Effector CD4-positive, alpha-beta T cell (primary cell): ENCODE data around the gene CRYGB.
"Not testable (repeated sequence)": the region's sequence is repeated elsewhere in the genome, so short reads cannot be mapped to it uniquely, and the experiment has no call there.

Source experiments
- DNase-seq: peaks from one replicate; pipeline ENCODE4 v3.0.0-alpha.2; 2020

Gene CRYGB

GRCh38 chr2:208148803-208149202 is 2.8 kb upstream of the CRYGB start:
- DNase-seq = no peak

- no peak for DNase-seq
Observed at GRCh38 chr2:208147759-208148158, 1.8 kb upstream of the CRYGB start.

GRCh38 chr2:208147008-208147407 is 1.1 kb upstream of the CRYGB start:
- no peak for DNase-seq

- no peak for DNase-seq
Observed at GRCh38 chr2:208142925-208143799, 2.8 kb downstream of the CRYGB start.

- no peak for DNase-seq
Observed at GRCh38 chr2:208142240-208142924, 3.6 kb downstream of the CRYGB start.

- no peak for DNase-seq
Observed at GRCh38 chr2:208139447-208139846, 6.5 kb downstream of the CRYGB start.

DNA sequence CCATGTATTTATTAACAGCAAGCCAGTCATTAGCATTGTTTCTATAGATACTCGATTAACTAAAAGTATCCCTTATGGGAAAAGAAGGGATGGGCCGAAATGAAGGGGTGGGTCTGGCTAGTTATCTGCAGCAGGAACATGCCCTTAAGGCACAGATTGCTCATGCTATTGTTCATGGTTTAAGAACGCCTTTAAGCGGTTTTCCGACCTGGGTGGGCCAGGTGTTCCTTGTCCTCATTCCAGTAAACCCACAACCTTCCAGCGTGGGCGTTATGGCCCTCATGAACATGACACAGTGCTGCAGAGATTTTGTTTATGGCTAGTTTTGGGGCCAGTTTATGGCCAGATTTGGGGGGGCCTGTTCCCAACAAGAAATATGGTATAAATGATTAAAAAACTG is 7.6 kb downstream of the CRYGB start:
- DNase-seq = not testable (repeated sequence)

- DNase-seq = no peak
Observed at GRCh38 chr2:208136716-208137094, 9.3 kb downstream of the CRYGB start.

- no peak for DNase-seq
Observed at GRCh38 chr2:208135794-208136715, 9.9 kb downstream of the CRYGB start.

GRCh38 chr2:208134928-208135586 is 10.9 kb downstream of the CRYGB start:
- no peak for DNase-seq

DNA sequence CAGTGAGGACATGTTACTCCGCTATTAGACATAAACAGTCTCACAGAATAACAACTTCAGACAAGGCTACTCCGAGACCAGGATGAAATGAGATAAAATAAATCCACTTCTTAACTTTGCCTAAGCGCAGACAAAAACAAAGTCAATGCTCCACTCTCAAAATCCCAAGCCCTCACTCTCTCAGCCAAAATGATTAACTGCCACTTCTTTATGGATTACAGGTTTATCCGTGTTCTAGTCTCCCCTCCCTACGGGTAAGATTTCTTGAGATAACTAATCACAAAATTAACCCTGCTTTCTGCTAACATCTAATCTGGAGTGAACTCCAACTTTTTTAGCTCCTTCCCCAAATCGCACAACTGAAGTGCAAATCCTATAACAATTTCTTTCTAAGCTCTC is 15.2 kb downstream of the CRYGB start:
- DNase-seq = no peak

DNA sequence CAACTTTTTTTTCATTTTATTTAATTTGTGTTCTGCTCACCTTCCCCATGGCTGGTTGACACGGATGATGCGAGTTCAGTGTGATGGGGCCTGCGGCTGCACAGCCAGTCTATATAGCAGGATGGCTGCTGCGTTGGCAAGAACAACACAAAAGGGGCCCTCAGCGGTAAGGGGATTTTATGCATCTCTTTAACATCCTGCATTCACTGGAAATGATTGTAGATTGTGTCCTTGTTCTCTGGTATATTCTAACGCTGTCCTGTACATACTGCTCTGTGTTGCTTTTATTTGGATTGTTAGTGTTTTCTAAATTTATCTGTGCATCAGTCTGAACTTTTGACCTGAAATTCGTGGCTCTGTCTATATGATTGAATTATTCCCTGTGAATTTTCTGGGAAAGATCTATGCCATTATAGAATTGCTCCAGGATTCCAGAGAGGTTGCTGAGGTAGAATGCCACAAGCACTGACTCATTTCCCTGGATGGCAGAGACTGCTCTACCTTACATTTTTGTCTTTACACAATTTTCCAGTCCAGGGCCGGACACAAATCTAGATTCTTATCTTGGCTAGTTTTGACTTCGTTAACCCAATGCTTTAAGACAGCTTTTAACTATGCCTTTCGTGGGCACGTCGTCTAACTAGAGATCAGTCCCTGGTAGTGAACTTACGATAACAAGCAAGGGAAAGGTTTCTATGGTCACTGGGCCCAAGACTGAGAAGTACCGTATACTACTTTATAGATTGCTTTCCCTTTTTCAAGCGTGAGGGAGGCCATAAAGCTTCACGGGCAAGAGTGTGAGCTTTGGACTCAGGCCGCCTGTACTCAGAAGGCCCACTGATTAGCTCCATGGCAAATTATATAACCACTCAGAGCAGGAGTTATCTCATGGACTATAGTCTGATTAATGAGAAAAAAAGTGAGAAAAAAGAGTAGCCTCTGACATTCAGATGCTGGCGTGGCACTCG is 15.9 kb downstream of the CRYGB start, which contains the start of gene CRYGC:
CRYGC (minus strand) TSS at position 85 of the 968 bp plus-strand sequence; CDS start at position 49, 36 bp downstream.
- DNase-seq = no peak

- no peak for DNase-seq
Observed at GRCh38 chr2:208128136-208128535, 17.8 kb downstream of the CRYGB start.

GRCh38 chr2:208127090-208127489 is 18.9 kb downstream of the CRYGB start:
- DNase-seq = no peak

- no peak for DNase-seq
Observed at GRCh38 chr2:208125251-208125650, 20.7 kb downstream of the CRYGB start.

GRCh38 chr2:208124013-208124715 is 21.8 kb downstream of the CRYGB start, which contains the start of gene CRYGD:
Gene CRYGD, minus strand, starts transcription at chr2:208124524. Its CDS starts 51 bp downstream, at chr2:208124473.
- DNase-seq = not testable (repeated sequence)

GRCh38 chr2:208122248-208122647 is 23.7 kb downstream of the CRYGB start:
- no peak for DNase-seq

- DNase-seq = no peak
Observed at GRCh38 chr2:208118918-208119317, 27.0 kb downstream of the CRYGB start.

DNA sequence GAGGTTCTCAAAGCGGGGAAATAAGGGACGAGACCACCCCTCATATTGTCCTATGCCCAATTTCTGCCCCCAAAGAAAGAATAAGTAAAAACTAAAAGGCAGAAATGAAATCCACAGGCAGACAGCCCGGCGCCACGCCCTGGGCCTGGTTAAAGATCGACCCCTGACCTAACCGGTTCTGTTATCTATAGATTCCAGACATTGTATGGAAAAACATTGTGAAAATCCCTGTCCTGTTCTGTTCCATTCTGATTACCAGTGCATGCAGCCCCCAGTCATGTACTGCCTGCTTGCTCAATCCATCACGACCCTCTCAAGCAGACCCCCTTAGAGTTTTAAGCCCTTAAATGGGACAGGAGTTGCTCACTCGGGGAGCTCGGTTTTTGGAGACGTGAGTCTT is 28.6 kb downstream of the CRYGB start:
- not testable (repeated sequence) for DNase-seq

DNA sequence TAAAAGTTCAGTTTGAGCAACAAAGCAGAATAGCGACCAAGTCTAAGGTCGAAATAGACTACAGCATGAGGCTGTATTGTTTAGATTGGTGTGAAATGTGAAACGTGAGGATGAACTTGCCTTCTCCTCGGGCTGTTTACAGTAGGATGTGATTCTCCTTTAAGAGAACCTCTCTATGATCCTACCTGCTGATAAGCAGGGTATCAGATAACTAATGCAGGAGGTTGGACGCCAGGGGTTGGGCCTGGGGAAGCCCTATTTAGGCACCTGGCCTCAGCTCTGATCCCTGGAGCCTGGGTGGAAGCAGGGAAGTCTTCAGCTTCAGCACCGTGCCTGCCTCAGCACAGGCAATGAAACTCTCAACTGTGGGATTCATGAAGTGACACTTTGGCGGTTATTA is 33.0 kb downstream of the CRYGB start:
- DNase-seq = no peak
